Stimulated activated CD8-positive, alpha-beta memory T cell treated with anti-CD3 and anti-CD28 coated beads, Interleukin-4, amount 100 ng/mL, for 4 hours (primary cell): ENCODE results near the gene FUOM.
"Not testable (repeated sequence)": the region's sequence is repeated elsewhere in the genome, so short reads cannot be mapped to it uniquely, and the experiment has no call there.

Experiments used
- DNase-seq, 2 donors: peaks; one replicate each; pipeline ENCODE4 v3.0.0-alpha.2; 2020; ENCODE audit warnings: low read depth in 2 of 2, low spot score in 1 of 2

Gene FUOM

DNA sequence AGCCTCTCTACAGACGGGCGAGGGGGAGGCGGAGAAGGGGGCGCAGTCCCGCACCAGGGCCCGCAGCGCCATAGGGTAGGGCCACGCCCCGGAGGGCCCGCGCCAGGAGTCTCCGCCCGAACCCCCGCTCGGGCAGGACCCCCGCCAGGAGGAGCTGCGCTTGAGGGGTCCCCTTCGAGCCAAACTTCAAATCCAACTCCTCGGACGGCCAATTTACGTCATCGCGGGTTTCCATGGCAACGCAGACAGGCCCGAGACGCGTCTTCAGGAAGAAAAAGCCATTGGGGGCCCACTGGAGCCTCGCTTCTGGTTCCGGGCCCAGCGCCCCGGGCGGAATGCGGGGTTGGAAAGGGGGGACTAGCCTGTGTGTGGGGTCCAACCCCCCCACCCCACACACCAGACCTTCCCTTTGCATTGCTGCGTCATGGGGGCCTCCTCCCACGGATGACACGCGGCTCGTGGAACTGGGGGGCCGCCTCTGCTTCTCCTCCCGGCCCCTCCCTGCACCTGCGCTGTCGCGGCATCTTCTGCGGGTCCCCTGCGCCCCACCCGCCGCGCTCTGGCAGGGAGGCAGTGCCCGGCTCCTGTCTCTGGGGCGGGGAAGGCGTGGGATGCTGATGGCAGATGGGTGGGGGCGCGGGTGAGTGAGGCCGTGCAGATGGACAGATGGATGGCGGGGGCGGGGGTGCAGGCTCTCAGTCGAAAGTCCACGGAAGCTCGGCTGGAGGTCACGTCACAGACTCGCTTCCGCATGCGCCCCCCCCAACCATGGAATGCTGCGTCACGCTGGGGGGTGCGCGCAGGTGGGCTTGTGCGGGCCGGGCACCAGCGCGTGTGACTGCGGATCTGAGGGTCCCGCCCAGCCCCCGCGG, 22.3 kb downstream of the FUOM start:
- DNase-seq: peak; percentile 60 to 66

GRCh38 chr10:133334503-133335245, 23.1 kb downstream of the FUOM start:
- DNase-seq: no peak

DNA sequence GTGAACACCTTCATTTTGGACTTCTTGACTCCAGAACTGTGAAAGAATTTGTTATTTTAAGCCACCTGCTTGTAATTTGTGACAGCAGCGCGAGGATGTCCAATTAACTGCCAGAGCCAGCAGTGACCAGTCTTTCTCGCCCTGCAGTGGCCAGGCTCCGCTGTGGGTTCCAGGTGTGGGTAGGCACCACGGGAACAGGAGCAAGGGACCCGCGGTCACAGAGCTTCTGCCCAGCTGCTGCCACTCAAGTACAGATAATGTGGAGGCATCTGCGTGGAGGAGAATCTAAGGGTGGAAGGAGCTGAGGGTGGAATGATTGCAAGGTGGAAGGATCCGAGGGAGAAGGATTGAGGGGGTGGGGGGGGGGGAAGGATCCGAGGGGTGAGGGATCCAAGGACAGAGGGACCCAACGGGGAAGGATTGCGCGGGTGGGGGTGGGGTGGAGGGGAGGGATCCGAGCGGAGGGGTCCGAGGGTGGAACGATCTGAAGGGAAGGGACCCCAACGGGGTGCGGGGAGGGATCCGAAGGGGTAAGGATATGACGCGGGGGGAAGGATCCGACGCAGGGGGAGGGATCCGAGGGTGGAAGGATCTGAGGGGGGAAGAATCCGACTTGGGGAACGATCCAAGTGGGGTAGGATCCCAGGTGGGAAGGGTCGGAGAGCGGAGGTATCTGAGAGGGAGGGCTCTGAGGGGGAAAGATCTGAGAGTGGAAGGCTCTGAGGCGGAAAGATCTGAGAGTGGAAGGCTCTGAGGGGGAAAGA, 24.7 kb downstream of the FUOM start:
- no peak for DNase-seq

- peak; percentile 68 to 82 for DNase-seq
Measured at GRCh38 chr10:133329491-133330202, 28.2 kb downstream of the FUOM start.

GRCh38 chr10:133328358-133329343, 29.2 kb downstream of the FUOM start:
- no peak for DNase-seq

- DNase-seq: no peak
Measured at GRCh38 chr10:133327651-133328357, 30.0 kb downstream of the FUOM start.

DNA sequence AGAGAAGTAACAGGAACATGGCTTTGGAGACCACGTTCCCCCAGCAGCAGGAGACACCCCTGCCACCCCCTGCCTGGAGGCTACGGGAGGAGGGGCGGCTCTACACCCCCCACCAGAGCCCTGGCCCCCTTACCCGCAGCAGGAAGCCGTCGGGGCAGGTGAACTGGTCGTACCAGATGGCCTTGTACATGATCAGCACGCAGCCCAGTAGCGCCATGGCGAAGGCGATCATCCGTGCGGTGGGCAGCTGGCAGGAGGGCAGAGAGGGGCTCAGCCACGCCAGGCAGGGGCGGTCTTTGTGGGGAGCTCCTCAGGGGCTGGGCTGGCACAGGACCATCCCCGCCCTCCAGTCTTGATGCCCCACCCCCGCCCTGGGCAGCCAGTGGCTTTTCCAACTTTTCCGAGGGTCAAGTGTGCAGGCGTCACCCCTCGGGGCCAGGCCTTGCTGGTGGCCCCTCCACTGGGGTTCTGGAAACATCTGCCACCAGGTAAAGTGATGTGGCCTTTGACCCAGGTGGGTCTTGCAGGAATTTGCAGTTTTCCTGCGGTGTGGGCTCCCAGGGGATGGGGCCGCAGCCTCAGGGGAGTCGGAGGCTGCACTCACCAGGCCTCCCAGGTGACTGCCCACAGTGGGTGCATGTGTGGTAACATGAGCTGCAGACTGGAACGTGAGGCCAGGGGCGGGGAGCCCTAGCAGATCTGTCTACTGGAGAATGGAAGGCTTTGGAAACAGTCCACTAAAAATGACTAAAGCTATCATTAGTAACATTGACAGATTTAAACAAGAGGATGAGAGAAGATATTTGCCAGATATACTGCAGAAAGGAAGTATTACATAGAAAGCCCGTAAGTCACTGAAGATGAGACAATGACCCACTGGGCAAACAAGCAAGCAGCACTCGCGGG, 30.8 kb downstream of the FUOM start:
- DNase-seq: no peak

DNA sequence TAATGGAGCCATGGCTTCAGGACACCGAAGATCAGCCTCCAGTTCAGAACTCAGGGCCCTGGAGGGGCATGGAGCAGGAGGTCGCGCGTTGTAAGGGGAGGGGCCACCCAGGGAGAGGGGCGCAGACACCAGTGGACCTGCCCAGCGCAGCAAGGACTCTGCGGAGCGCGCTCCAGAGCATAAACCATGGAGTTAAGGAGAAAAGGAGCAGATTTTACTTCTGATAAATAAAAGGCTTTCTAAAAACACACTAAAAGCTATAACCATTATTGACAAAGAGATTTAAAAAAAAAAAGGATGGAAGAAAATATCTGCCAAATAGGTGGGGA, 31.6 kb downstream of the FUOM start:
- DNase-seq: no peak

DNA sequence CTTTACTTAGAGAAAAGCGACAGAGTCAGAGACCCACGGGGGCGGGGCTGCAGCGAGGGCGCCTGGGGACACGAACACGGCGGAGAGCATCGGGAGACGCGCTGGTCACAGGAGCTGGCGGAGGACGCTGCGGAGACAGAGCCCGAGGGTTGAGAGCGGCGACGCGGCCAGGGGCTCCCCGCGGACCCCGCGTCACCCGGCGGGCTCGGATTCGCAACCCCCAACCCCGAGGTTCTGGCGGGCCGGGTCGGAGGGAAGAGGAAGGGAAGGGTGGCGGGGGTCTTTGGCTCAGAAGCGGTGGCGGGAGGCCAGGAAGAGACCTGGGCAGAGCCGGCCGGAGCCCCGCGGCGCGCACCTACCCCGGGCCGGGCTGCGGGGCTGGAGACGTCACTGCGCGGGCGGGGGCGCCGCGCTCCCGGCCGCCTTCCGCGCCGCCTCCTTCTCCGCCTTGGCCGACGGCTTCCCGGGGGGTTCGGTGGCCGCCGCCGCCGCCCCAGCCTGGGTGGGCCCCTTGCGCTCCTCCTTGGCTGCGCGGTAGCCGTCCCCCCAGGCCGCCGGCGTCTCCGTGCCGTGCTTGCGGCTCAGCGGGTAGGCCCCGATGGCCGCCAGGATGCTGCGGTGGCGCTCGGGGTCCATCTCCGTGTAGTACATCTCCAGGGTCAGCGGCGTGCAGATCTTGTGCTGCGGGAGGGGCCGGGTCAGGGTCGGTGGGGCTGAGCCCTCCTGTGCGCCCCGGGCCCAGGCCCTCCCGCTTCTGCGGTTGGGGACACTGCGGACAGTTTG, 32.2 kb downstream of the FUOM start:
- DNase-seq: no peak

- DNase-seq: no peak
Measured at GRCh38 chr10:133324857-133325260, 33.0 kb downstream of the FUOM start.

GRCh38 chr10:133324198-133324792, 33.5 kb downstream of the FUOM start:
- DNase-seq: no peak

- DNase-seq: not testable (repeated sequence)
Measured at GRCh38 chr10:133322064-133322709, 35.6 kb downstream of the FUOM start.

GRCh38 chr10:133320852-133321422, 36.9 kb downstream of the FUOM start:
- DNase-seq: not testable (repeated sequence)

- DNase-seq: no peak
Measured at GRCh38 chr10:133318494-133319127, 39.2 kb downstream of the FUOM start.

GRCh38 chr10:133316732-133317131, 41.1 kb downstream of the FUOM start:
- no peak for DNase-seq

- DNase-seq: no peak
Measured at GRCh38 chr10:133316266-133316665, 41.6 kb downstream of the FUOM start.
